GM23248 (cell line): ENCODE results near the gene CYS1. TPM values are rescaled to one million over a fixed set of nuclear protein-coding genes. Genes with fewer than 3 reads are reported as not detected.

Experiments
- DNase-seq: peaks from one replicate; pipeline ENCODE4 v3.0.0-alpha.2; 2015
- H2AFZ ChIP-seq: fragments of 200-600 bp; sonication (generic); 2 replicates; pipeline ENCODE4 v1.6.1; 2016; ENCODE audit warnings: antibody characterized with exemption
- H3F3A ChIP-seq: fragments of 200-600 bp; sonication (generic); 2 replicates; pipeline ENCODE4 v1.6.1; 2016; ENCODE audit warnings: mild to moderate bottlenecking, antibody characterized with exemption, mixed run types; ENCODE audit not compliant: insufficient read depth
- H3K27ac ChIP-seq: fragments of 200-600 bp; sonication (generic); 2 replicates; pipeline ENCODE4 v1.5.1; 2016; ENCODE audit warnings: mild to moderate bottlenecking
- H3K27me3 ChIP-seq: fragments of 200-600 bp; sonication (generic); replicated peaks from 2 replicates; pipeline ENCODE4 v1.6.1; 2016; ENCODE audit warnings: mild to moderate bottlenecking; ENCODE audit not compliant: insufficient read depth
- H3K36me3 ChIP-seq: fragments of 200-600 bp; sonication (generic); 2 replicates; pipeline ENCODE4 v1.6.1; 2016; ENCODE audit warnings: low read depth, mild to moderate bottlenecking
- H3K4me1 ChIP-seq: fragments of 200-600 bp; sonication (generic); 2 replicates; pipeline ENCODE4 v1.6.1; 2016; ENCODE audit warnings: mild to moderate bottlenecking; ENCODE audit not compliant: insufficient read depth
- H3K4me2 ChIP-seq: fragments of 200-600 bp; sonication (generic); one replicate; pipeline ENCODE4 v1.6.1; 2016; ENCODE audit warnings: mild to moderate bottlenecking; ENCODE audit not compliant: unreplicated experiment
- H3K4me3 ChIP-seq: fragments of 200-600 bp; sonication (generic); 2 replicates; pipeline ENCODE4 v1.5.1; 2016; ENCODE audit warnings: mild to moderate bottlenecking
- H3K79me2 ChIP-seq: fragments of 200-600 bp; sonication (generic); 2 replicates; pipeline ENCODE4 v1.6.1; 2016; ENCODE audit warnings: mild to moderate bottlenecking; ENCODE audit not compliant: insufficient read depth
- H3K9ac ChIP-seq: fragments of 200-600 bp; sonication (generic); 2 replicates; pipeline ENCODE4 v1.6.1; 2016; ENCODE audit warnings: mild to moderate bottlenecking
- H3K9me2 ChIP-seq: fragments of 200-600 bp; sonication (generic); 2 replicates; pipeline ENCODE4 v1.6.1; 2016; ENCODE audit warnings: mixed run types, mild to moderate bottlenecking, moderate library complexity; ENCODE audit not compliant: insufficient read depth
- H3K9me3 ChIP-seq: fragments of 200-600 bp; sonication (generic); one replicate; pipeline ENCODE4 v1.6.1; 2017; ENCODE audit warnings: low read depth
- H4K20me1 ChIP-seq: fragments of 200-600 bp; sonication (generic); 2 replicates; pipeline ENCODE4 v1.6.0; 2016; ENCODE audit not compliant: insufficient read depth
- EZH2 ChIP-seq: fragments of 200-600 bp; sonication (generic); IDR thresholded peaks from 2 replicates; pipeline ENCODE4 v1.6.1; 2018; ENCODE audit warnings: antibody characterized with exemption, mild to moderate bottlenecking; ENCODE audit not compliant: insufficient read depth, poor library complexity, severe bottlenecking
- EZH2phosphoT487 ChIP-seq: fragments of 200-600 bp; sonication (generic); IDR thresholded peaks from 2 replicates; pipeline ENCODE4 v1.6.1; 2018; ENCODE audit warnings: antibody characterized with exemption, moderate library complexity, mild to moderate bottlenecking, low read depth; ENCODE audit not compliant: insufficient read depth
- WGBS, 2 experiments: methylation state at CpG; one replicate each; pipeline ENCODE4 v1.1.6; 2015 to 2017; ENCODE audit warnings: low lambda C conversion rate in 2 of 2, low coverage in 1 of 2; ENCODE audit errors: missing lambda C conversion rate in 2 of 2; 5-methylcytosine and 5-hydroxymethylcytosine counted together
- in situ Hi-C: fragments of 300-500 bp; cut with MboI; formaldehyde crosslinking; loops from 2 replicates; pipeline ENCODE4 v1.15.0; 2020
- polyA plus RNA-seq: library from polyadenylated mRNA; unstranded; fragments of >200 nt; fragmentation: Nextera tagmentation; extraction: Ambion mirVana; gene quantifications from 2 replicates; pipeline ENCODE4 v1.2.1, GENCODE V29; 2016
- total RNA-seq: library from RNA; depleted of rRNA; stranded (reverse); fragments of >200 nt; shearing (Covaris generic); gene quantifications from 2 replicates; pipeline ENCODE4 v1.2.3, GENCODE V29; 2014

CYS1 gene
- total and polyA plus RNA-seq, 2 experiments from 2014 or later, result 3.1 to 6.1 TPM

GRCh38 chr2:10057231-10058107, 22.7 kb downstream of the CYS1 start:
- H3K4me2 ChIP-seq, result peak overlapping the region; percentile 63
- H3K36me3 ChIP-seq, result peaks cover 10% of the 10 kb centered on the region; the same call in 1 of the 2 replicates
- peak; percentile 90 for DNase-seq
- H3K4me3 ChIP-seq, result peak overlapping the region; percentile 59
- no peaks in the 10 kb centered on the region for H3K79me2 ChIP-seq
- no peaks in the 10 kb centered on the region for H3K9me3 ChIP-seq
- no peak for TF ChIP-seq EZH2phosphoT487
- TF ChIP-seq EZH2, result no peak
- WGBS, 2 experiments, result 21 to 22% methylated on average over 25 to 28 of the region's 28 CpGs
- H3K4me1 ChIP-seq, result peaks cover 13% of the 10 kb centered on the region
- no peaks in the 10 kb centered on the region for H3K9me2 ChIP-seq
- in situ Hi-C loops, result loop anchor here (10.0 kb wide), 1 partner anchor 243 kb away; no protein-coding TSS in a partner anchor
- no peaks in the 10 kb centered on the region for H3K27me3 ChIP-seq
- no peaks in the 10 kb centered on the region for H4K20me1 ChIP-seq
- H3K9ac ChIP-seq, result peak overlapping the region; percentile 68
- peak overlapping the region; percentile 83 for H2AFZ ChIP-seq
- H3F3A ChIP-seq, result peaks cover 9% of the 10 kb centered on the region; the same call in 1 of the 2 replicates
- peak overlapping the region; percentile 67 for H3K27ac ChIP-seq

GRCh38 chr2:10056439-10056838, 23.8 kb downstream of the CYS1 start:
- H3K4me1 ChIP-seq, result peaks cover 13% of the 10 kb centered on the region
- 36 to 38% methylated on average over 11 of the region's 11 CpGs for WGBS, 2 experiments
- peak overlapping the region; percentile 67; the same call in 1 of the 2 replicates for H3K27ac ChIP-seq
- H3K9me3 ChIP-seq, result no peaks in the 10 kb centered on the region
- no peaks in the 10 kb centered on the region for H4K20me1 ChIP-seq
- H3K27me3 ChIP-seq, result no peaks in the 10 kb centered on the region
- H3K36me3 ChIP-seq, result peaks cover 18% of the 10 kb centered on the region
- H3K79me2 ChIP-seq, result no peaks in the 10 kb centered on the region
- peak overlapping the region; percentile 83 for H2AFZ ChIP-seq
- peak; percentile 30 for DNase-seq
- in situ Hi-C loops, result loop anchor here (10.0 kb wide), 1 partner anchor 242 kb away; no protein-coding TSS in a partner anchor
- H3K4me2 ChIP-seq, result peak overlapping the region; percentile 63
- peak overlapping the region; percentile 68; the same call in 1 of the 2 replicates for H3K9ac ChIP-seq
- peaks cover 9% of the 10 kb centered on the region; the same call in 1 of the 2 replicates for H3F3A ChIP-seq
- no peak overlapping the region for H3K4me3 ChIP-seq
- no peak for TF ChIP-seq EZH2
- no peak for TF ChIP-seq EZH2phosphoT487
- H3K9me2 ChIP-seq, result no peaks in the 10 kb centered on the region

- in situ Hi-C loops, result loop anchor here (10.0 kb wide), 1 partner anchor 240 kb away; no protein-coding TSS in a partner anchor
- no peak overlapping the region for H2AFZ ChIP-seq
- H3K9me3 ChIP-seq, result no peaks in the 10 kb centered on the region
- peaks cover 13% of the 10 kb centered on the region for H3K4me1 ChIP-seq
- H3K9me2 ChIP-seq, result no peaks in the 10 kb centered on the region
- no peak overlapping the region for H3K4me2 ChIP-seq
- no peaks in the 10 kb centered on the region for H4K20me1 ChIP-seq
- H3F3A ChIP-seq, result peaks cover 9% of the 10 kb centered on the region; the same call in 1 of the 2 replicates
- TF ChIP-seq EZH2, result no peak
- no peak for TF ChIP-seq EZH2phosphoT487
- H3K27ac ChIP-seq, result no peak overlapping the region
- H3K36me3 ChIP-seq, result peaks cover 18% of the 10 kb centered on the region
- 96 to 99% methylated on average over 7 of the region's 7 CpGs for WGBS, 2 experiments
- H3K4me3 ChIP-seq, result no peak overlapping the region
- no peak overlapping the region for H3K9ac ChIP-seq
- peaks cover 1% of the 10 kb centered on the region; the same call in 1 of the 2 replicates for H3K79me2 ChIP-seq
- H3K27me3 ChIP-seq, result no peaks in the 10 kb centered on the region
- DNase-seq, result no peak
Measured at GRCh38 chr2:10054976-10055375, 25.2 kb downstream of the CYS1 start.

GRCh38 chr2:10054424-10054823, 25.8 kb downstream of the CYS1 start:
- in situ Hi-C loops, result loop anchor here (10.0 kb wide), 1 partner anchor 240 kb away; no protein-coding TSS in a partner anchor
- Histone ChIP-seq H3K27me3 (no peaks in the 10 kb centered on the region), H3K4me3 (no peak overlapping the region), H4K20me1 (no peaks in the 10 kb centered on the region), H3K9me3 (no peaks in the 10 kb centered on the region), H3K4me2 (no peak overlapping the region), H3K9ac (no peak overlapping the region), H3K4me1 (peaks cover 13% of the 10 kb centered on the region), H3F3A (peaks cover 9% of the 10 kb centered on the region; the same call in 1 of the 2 replicates), H3K27ac (no peak overlapping the region), H3K79me2 (peaks cover 7% of the 10 kb centered on the region), H3K36me3 (peaks cover 18% of the 10 kb centered on the region), H3K9me2 (no peaks in the 10 kb centered on the region), H2AFZ (no peak overlapping the region)
- WGBS, 2 experiments, result 69% methylated on average over 7 of the region's 7 CpGs
- TF ChIP-seq EZH2 (no peak), EZH2phosphoT487 (no peak)
- no peak for DNase-seq
